SH-SY5Y (cell line): ENCODE measurements around the gene CCDC88C.

Experiments
- GATA2 ChIP-seq: IDR thresholded peaks from 2 replicates; pipeline ENCODE4 v1.6.1; 2011; ENCODE audit warnings: mild to moderate bottlenecking, low read depth, low read length
- GATA3 ChIP-seq: IDR thresholded peaks from 2 replicates; pipeline ENCODE4 v1.6.1; 2011; ENCODE audit warnings: low read depth, mild to moderate bottlenecking, low read length, moderate library complexity

CCDC88C gene

DNA sequence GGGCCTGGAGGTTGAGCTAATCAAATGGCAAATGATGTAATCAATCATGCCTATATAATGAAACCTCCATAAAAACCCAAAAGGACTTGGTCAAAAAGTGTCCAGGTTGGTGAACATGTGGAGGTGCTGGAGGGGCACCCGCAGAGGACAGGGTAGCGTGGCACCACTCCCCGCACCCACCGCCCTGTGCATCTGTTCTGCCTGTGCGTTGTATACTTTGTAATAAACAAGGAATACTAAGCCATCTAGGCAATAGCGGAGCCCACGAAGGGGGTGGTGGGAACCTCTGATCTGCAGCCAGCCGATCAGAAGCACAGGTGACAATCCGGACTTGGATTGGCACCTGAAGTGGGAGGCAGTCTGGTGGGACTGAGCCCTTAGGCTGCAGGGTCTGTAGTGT is 97.4 kb downstream of the CCDC88C start:
- no peak for TF ChIP-seq GATA3
- TF ChIP-seq GATA2: no peak

DNA sequence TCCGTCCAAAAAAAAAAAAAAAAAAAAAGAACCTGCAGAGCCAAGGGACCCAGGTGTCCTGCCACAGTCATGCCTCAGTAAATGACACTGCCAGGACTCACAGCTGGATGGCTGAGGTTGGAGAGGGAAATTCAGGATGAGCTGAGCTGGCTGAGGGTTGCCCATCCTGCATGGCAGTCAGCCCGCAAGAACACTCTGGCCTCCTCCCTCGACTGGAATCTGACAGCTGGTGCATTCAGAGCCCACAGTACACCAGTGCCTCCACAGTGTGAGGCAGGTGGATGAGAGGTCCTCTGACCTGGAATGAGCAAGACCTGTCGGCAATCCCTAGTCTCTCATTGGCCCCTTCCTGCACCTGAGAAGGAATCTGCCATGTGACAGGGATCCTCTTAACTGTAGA is 98.7 kb downstream of the CCDC88C start:
- TF ChIP-seq GATA2 (no peak), GATA3 (no peak)

DNA sequence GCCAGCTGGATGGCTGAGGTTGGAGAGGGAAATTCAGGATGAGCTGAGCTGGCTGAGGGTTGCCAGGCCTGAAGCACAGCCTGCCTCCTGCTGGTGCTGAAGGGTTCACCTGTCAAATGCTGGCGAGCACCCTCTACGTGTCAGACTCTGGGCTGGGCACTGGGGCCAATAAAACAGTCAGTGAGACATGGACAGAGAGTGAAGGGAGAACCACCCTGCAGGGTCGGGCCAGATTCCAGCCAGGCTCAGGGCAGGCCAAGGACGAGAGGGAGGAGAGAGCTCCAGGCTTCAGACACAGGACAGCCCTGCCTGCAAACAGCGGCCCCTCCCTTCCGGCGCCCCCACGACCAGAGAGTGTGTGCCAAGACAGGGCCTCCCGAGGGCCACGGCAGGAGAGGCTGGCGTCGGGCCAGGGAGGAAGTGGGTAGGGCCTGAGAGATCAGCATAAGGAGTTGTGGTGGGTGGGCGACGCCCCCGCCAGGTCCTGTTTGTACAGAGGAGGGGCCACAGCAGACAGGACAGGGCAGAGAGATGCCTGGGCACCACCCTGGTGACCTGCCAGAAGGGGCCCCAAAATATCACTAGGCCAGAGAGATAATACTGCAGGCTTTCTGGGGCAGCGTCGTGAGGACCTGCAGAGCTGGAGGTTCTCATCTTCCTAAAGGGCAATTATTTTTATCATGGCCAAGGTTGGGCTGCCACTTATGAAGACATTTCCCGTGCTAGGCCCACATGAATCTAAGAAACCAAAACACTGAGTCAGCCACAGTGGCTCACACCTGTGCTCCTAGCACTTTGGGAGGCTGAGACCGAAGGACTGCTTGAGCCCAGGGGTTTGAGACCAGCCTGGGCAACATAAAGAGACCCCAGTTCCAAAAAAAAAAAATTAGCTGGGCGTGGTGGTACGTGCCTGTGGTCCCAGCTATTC is 100.0 kb downstream of the CCDC88C start:
- TF ChIP-seq GATA3: no peak
- TF ChIP-seq GATA2: no peak

DNA sequence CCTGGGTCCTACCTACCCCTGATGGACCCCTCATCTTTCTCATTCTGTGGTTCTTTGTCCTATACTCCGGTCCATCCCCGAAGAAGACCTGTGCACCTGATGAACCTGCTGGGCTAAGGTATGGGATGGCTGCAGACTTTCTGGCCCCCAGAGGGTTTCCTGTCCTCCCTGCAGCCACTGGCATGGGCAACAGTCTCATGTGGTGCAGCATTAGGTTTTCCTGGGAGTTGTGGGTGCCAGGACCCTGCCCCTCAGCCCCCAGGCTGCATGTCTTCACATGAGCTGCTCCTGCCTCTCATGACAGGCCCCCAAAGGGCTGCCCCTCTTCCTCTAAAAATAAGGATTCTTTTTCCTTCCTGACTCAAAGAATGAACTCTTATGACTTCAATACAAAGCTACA is 100.9 kb downstream of the CCDC88C start:
- TF ChIP-seq GATA2: no peak
- no peak for TF ChIP-seq GATA3

DNA sequence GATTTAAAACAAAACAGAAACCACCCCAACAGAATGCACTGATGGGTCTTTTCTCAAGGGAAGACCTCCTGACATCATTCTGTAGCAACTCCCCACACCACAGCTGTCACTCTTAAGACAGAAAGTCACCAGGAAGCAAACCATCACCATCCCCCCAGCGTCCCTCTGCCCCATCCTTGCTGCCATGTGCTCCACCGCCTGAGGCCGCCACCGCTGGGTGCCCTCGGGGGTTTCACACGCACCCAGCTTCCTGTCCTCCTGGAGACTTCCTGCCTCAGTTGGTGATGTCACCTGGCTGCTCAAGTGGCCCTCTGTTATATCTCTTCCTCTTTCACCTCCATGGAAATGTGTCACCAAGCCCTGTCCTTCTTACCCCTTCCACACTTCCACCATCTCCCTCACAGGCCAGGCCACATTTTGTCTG is 101.8 kb downstream of the CCDC88C start:
- TF ChIP-seq GATA3 (no peak), GATA2 (no peak)

DNA sequence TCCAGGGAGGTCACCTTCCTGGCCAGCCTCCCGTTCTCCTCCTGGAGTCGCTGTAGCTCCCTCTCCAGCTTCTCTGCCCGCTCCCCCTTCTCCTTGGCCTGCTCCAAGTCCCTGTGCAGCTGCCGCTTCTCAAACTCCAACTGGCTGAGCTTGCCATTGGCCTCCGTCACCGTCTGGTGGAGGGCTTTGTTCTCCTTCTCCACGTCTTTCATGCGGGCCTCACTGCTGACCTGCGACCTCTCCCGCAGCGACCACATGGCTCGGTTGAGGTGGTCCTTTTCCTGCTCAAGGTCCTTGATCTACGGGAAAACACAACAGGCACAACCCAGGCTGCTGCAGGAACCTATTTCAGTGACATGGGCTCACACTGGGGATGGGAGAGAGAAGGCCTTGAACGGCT is 103.8 kb downstream of the CCDC88C start:
- no peak for TF ChIP-seq GATA3
- no peak for TF ChIP-seq GATA2

DNA sequence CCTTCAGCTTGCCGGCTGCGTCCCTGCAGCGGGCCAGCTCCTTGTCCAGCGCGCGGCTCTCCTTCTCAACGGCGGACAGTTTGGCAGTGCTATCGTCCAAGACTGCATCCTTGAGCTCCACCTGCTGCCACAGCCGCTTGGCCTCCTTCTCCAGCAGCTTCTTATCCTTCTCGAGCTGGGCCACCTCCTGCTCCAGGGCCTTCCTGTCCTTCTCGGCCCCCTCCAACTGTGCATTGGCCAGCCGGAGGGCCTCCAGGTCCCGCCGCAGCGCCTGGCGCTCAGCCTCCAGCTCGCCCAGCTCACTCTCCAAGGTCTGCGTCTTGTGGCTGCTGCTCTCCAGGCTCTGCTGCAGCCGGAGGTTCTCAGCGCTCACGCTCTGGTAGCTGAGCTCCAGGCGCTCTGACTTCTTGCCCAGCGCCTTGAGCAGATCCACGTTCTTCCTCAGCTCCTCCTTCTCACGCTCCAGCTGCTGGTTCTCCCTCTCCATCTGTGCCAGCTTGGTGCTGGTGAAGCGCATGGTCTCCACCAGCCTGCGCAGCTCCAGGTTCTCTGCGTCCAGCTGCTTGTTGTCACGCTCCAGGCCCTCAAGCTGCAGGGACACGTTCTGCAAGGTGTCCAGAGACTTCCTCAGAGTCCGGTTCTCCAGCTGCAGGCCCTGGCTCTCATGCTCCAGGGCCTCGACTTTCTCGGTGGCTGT is 104.3 kb downstream of the CCDC88C start:
- TF ChIP-seq GATA3 (no peak), GATA2 (no peak)

DNA sequence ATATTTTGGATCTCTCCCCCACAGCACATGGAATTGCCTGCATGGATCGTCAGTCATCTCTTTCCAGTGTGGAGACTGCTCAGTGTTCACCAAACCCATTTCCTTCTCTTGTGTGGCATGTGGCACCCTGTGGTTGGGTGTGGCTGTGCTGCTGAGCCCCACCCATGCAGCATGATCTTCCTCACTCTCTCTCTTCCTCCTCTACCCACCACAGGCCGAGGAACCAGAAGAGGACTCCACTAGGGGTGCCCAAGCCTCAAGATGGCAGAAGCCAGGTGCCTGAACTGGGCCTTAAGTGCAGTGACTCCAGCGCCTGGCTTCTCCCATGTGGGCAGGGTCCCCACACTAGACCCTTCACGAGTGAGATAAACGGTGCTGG is 106.3 kb downstream of the CCDC88C start:
- no peak for TF ChIP-seq GATA3
- no peak for TF ChIP-seq GATA2

DNA sequence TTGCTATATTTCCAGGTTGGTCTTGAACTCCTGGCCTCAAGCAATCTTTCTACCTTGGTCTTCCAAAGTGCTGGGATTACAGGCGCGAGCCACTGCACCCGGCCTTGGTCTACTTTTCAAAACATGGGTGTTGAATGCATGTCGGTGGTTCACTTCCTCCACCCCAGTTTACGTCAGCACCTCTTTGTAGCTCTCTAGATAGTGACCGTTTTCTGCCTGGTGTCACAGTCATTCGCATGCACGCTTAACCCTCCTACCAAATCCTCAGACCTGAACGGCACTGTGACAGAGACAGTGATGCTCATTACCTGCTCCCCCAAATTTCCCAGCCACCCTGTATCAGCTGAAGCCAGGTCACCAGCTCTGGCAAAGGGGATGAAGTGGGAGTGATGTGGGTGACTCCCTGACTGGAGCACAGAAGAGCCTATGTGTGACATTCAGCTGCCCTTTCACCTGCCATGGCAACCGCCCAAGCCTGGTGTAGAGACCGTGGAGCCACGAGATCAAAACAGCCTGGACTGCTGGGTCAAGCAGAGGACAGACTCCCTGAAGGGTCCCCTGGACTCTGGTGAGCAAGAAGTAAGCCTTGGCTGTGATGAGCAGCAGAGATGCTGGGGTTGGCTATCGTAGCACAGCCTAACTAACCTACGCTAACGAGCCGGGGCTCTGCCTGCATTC is 106.9 kb downstream of the CCDC88C start:
- TF ChIP-seq GATA2 (no peak), GATA3 (no peak)

DNA sequence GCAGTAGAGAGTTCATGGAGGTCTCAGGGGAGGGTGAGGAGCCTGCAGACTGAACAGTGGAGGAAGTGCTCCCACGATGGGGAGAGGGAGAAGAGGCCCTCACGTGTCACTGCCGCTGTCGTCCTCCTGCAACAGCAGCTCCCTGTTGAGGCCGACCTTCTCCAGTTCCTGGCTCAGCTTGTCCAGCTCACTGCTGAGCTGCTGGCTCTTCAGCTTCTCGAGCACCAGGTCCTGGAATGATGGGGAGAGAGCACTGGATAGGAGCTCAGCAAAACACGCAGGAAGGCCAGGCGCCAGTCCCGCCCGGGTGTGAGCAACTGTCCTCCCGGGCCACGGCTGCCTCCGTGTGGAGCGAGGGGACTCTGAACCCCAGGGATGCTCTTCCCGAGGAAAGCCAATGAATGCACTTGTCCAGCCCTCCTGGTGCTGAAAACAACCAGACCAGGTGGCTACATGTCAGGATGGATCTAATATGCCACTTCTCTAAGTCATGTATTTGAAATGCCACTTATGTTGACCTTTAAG is 107.8 kb downstream of the CCDC88C start:
- no peak for TF ChIP-seq GATA2
- no peak for TF ChIP-seq GATA3

DNA sequence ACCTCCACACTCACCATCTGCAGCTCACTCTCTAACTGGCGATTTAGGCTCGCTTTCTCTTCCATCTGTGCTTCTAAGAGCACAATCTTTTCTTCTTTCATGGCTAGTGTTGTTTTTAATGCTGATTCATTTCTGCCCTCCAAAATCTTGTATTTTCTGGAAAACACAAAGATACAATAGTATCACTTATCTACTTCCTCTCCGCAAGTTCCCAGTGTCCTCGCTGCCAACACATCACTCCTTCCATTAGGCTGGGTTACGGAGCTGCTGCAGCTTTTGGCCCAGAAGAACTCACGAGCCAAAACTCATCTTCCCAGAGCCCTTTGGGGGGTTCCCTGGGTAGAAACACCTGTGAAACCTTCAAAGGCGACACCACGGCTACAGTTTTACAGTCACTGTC is 109.3 kb downstream of the CCDC88C start:
- no peak for TF ChIP-seq GATA2
- TF ChIP-seq GATA3: no peak

DNA sequence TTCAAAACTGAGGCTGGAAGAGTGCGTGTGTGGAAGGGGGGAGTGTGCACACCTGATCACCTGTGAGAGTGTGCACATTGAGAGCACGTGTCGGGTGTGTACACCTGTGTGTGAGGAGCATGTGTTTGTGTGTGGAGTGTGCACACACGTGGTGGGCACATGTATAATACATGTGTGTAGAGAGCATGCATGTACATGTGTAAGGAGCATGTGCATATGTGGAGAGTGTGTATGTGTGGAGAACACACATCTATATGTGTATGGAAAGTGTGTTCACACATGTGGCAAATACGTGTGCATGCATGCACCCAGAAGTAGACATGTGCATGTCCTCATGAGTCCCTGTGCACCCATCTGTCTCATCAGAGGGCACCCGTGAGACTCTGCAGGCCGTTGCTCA is 110.0 kb downstream of the CCDC88C start:
- TF ChIP-seq GATA3 (no peak), GATA2 (no peak)

DNA sequence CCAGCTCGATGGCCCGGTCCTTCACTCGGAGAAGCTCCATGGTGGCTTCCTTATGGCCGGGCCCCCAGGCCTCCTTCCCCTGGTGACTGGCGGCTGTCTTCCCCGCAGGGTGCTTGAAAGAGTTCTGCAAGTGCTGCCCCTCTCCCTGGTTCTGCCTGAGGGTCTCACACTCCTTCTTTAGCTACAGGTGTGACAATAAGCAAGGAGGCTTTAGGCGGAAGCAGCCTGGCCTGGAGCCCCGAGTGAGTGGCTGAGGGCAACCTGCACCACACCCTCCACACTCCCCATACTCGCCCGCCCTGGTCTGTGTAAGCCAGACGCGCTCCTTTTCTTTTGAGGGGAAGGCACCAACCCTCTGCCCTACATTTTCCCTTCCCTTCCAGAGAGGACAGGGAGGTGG is 110.6 kb downstream of the CCDC88C start:
- TF ChIP-seq GATA2 (no peak), GATA3 (no peak)

DNA sequence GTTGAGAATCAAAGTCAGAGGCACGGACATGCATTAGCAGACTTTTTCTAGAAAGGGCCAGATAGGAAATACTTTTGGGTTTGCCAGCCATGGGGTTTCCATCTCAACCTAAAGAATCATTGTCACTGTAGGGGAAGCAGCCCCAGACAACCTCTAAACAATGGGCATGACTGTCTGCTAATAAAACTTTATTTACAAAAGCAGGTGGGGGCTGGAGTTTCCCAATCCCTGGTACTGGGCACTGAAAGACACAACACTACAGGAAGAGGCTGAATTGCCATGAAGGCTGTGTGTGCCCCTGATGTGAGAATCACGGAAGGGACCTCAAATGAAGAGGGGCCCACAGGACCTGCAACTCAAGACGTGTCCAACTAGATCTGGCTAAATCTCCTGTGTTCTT is 111.1 kb downstream of the CCDC88C start:
- TF ChIP-seq GATA2 (no peak), GATA3 (no peak)
